KMS-11 (cell line): Measurements from ENCODE around the gene USPL1.

ENCODE experiments used
- H2AFZ ChIP-seq: fragments of 200-600 bp; sonication (generic); 2 replicates; pipeline ENCODE4 v1.6.1; 2016; ENCODE audit warnings: antibody characterized with exemption, mixed run types, low read depth
- H3K27ac ChIP-seq: fragments of 200-600 bp; sonication (generic); 2 replicates; pipeline ENCODE4 v1.6.1; 2016; ENCODE audit warnings: mild to moderate bottlenecking, mixed run types
- H3K27me3 ChIP-seq: fragments of 200-600 bp; sonication (generic); 2 replicates; pipeline ENCODE4 v1.6.1; 2017; ENCODE audit warnings: mild to moderate bottlenecking, low read depth, mixed run types, moderate library complexity; ENCODE audit not compliant: insufficient read depth
- H3K36me3 ChIP-seq: fragments of 200-600 bp; sonication (generic); 2 replicates; pipeline ENCODE4 v1.6.1; 2017; ENCODE audit warnings: mild to moderate bottlenecking, mixed run types; ENCODE audit not compliant: insufficient read depth
- H3K4me1 ChIP-seq: fragments of 200-600 bp; sonication (generic); 2 replicates; pipeline ENCODE4 v1.6.1; 2016; ENCODE audit warnings: mild to moderate bottlenecking, low read depth, mixed run types; ENCODE audit not compliant: poor library complexity, severe bottlenecking
- H3K4me2 ChIP-seq: fragments of 200-600 bp; sonication (generic); 2 replicates; pipeline ENCODE4 v1.7.0; 2016; ENCODE audit warnings: mild to moderate bottlenecking, mixed run types
- H3K4me3 ChIP-seq: fragments of 200-600 bp; sonication (generic); IDR thresholded peaks from 2 replicates; pipeline ENCODE4 v1.6.1; 2017; ENCODE audit warnings: low read depth, low read length, mixed read lengths; ENCODE audit not compliant: insufficient read depth
- H3K79me2 ChIP-seq: fragments of 200-600 bp; sonication (generic); 2 replicates; pipeline ENCODE4 v1.6.1; 2016; ENCODE audit warnings: low read depth, mixed run types; ENCODE audit not compliant: insufficient read depth
- H3K9ac ChIP-seq: fragments of 200-600 bp; sonication (generic); 2 replicates; pipeline ENCODE4 v1.6.1; 2016; ENCODE audit warnings: mild to moderate bottlenecking, mixed run types
- H4K20me1 ChIP-seq: fragments of 200-600 bp; sonication (generic); 2 replicates; pipeline ENCODE4 v1.6.1; 2016; ENCODE audit warnings: mild to moderate bottlenecking, mixed run types; ENCODE audit not compliant: insufficient read depth
- CTCF ChIP-seq: fragments of 200-600 bp; sonication (generic); conservative IDR thresholded peaks from 2 replicates; pipeline ENCODE4 v1.6.1; 2017; ENCODE audit warnings: low read depth, mild to moderate bottlenecking, antibody characterized with exemption, low read length, moderate library complexity, mixed read lengths

USPL1 gene

GRCh38 chr13:30702006-30702405, 84.3 kb downstream of the USPL1 start:
- Histone ChIP-seq H3K4me2 (no peak overlapping the region), H2AFZ (no peak overlapping the region), H3K79me2 (no peaks in the 10 kb centered on the region), H3K9ac (no peak overlapping the region), H3K27ac (no peak overlapping the region), H3K36me3 (no peaks in the 10 kb centered on the region), H4K20me1 (no peaks in the 10 kb centered on the region), H3K27me3 (no peaks in the 10 kb centered on the region), H3K4me3 (no peak overlapping the region), H3K4me1 (peaks cover 10% of the 10 kb centered on the region)
- no peak for TF ChIP-seq CTCF

GRCh38 chr13:30704596-30704995, 86.9 kb downstream of the USPL1 start:
- TF ChIP-seq CTCF = no peak
- Histone ChIP-seq H3K27me3 (no peaks in the 10 kb centered on the region), H3K27ac (no peak overlapping the region), H3K4me3 (no peak overlapping the region), H3K9ac (no peak overlapping the region), H3K79me2 (no peaks in the 10 kb centered on the region), H3K36me3 (no peaks in the 10 kb centered on the region), H3K4me2 (no peak overlapping the region), H2AFZ (no peak overlapping the region), H4K20me1 (no peaks in the 10 kb centered on the region), H3K4me1 (peaks cover 10% of the 10 kb centered on the region)

GRCh38 chr13:30705680-30706079, 88.0 kb downstream of the USPL1 start:
- Histone ChIP-seq H3K27me3 (no peaks in the 10 kb centered on the region), H2AFZ (no peak overlapping the region), H3K4me2 (no peak overlapping the region), H3K4me3 (no peak overlapping the region), H3K9ac (no peak overlapping the region), H3K36me3 (no peaks in the 10 kb centered on the region), H3K27ac (no peak overlapping the region), H3K79me2 (no peaks in the 10 kb centered on the region), H3K4me1 (peaks cover 10% of the 10 kb centered on the region), H4K20me1 (no peaks in the 10 kb centered on the region)
- TF ChIP-seq CTCF = no peak

GRCh38 chr13:30708541-30708940, 90.8 kb downstream of the USPL1 start:
- Histone ChIP-seq H3K4me3 (no peak overlapping the region), H3K27me3 (no peaks in the 10 kb centered on the region), H3K27ac (no peak overlapping the region), H3K4me1 (peaks cover 9% of the 10 kb centered on the region), H3K79me2 (no peaks in the 10 kb centered on the region), H3K4me2 (no peak overlapping the region), H3K9ac (no peak overlapping the region), H4K20me1 (no peaks in the 10 kb centered on the region), H3K36me3 (no peaks in the 10 kb centered on the region), H2AFZ (no peak overlapping the region)
- no peak for TF ChIP-seq CTCF
